ES-I3 (cell line): Measurements from ENCODE around the gene TASP1.
"Not testable (repeated sequence)": the region's sequence is repeated elsewhere in the genome, so short reads cannot be mapped to it uniquely, and the experiment has no call there.

Experiments
- H3K36me3 ChIP-seq: 2 replicates; pipeline ENCODE4 v1.6.1; 2013; ENCODE audit warnings: mild to moderate bottlenecking, low read length, control low read depth, moderate library complexity; ENCODE audit not compliant: insufficient read depth
- H3K4me1 ChIP-seq: 2 replicates; pipeline ENCODE4 v1.6.1; 2013; ENCODE audit warnings: mild to moderate bottlenecking, control low read depth, low read length; ENCODE audit not compliant: insufficient read depth
- H3K9ac ChIP-seq: 2 replicates; pipeline ENCODE4 v1.6.1; 2013; ENCODE audit warnings: low read depth, mild to moderate bottlenecking, low read length, moderate library complexity
- H3K9me3 ChIP-seq: 2 replicates; pipeline ENCODE4 v1.6.1; 2013; ENCODE audit warnings: mild to moderate bottlenecking, low read length, moderate library complexity; ENCODE audit not compliant: control insufficient read depth, insufficient read depth

Gene TASP1

DNA sequence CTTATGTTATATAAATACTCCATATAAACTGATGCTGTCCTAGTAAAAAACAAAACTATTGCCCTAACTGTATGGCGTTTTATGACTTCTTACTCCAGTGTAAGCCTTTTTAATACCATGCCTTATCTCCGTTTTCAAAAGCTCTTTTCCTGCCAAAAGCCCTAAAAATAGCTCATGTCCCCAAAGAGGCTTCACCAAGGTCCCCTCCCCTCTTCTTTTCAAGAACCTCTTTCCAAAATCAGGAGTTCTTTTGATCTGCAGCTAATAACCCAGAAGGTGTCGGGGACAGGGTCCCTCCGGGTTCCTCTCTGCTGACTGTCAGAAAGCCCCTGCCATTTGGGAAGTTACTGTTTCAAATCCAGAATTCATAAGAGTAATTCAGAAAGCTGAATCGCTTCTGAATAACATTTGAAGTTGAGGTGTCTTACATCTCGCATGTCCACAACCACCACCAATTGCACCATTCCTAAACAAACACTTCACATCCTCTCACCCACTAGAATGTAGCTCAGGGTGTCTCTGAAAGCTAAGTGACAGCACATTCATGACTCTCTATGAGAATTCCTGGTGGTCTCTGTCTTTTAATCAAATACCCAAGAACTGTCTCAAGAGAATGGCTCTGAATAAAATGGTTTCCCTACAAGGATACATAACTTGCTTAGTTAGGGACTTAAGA, 13.3 kb downstream of the TASP1 start:
- peaks cover 6% of the 10 kb centered on the region; the same call in 1 of the 2 replicates for H3K36me3 ChIP-seq
- H3K9ac ChIP-seq, result no peak overlapping the region
- no peaks in the 10 kb centered on the region for H3K9me3 ChIP-seq
- peaks cover 22% of the 10 kb centered on the region; the same call in 1 of the 2 replicates for H3K4me1 ChIP-seq

DNA sequence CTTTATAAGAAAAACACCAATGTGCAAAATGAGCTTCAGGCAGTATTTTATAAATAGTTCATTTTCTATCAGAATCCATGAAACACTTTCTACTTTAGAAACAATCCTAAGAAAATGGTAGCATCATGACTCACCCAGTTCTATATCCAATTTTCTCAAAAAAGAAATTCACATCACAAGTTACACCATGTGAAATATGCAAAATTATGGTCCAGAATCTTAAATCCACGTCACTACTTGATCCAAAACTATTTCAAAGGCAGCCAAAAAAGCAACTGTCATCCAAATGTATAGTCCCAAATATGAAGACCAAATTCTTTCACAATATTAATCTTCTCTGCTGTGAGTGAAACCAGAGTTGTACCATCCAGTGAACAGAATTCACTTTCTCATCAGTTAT, 19.3 kb downstream of the TASP1 start:
- not testable (repeated sequence) for H3K4me1 ChIP-seq, H3K9ac ChIP-seq, H3K9me3 ChIP-seq, H3K36me3 ChIP-seq

DNA sequence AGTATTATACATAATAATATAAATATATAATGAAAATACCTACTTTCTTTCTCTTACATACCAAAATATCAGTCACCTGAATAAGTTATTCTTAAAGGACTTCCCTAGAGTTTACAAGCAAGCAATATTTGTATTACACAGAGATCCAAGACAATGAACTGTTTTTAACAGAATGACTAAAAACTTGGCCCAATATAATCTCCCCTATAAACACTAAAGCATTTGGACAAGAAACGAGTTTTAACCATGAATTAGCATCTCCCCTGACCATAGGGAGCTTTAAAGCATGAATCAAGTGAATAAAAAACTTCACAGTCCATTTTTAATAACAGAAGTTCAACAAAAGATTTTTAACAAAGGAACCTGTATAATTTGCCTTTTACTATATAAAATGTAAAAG, 20.3 kb downstream of the TASP1 start:
- H3K4me1 ChIP-seq, H3K36me3 ChIP-seq, H3K9ac ChIP-seq, H3K9me3 ChIP-seq: not testable (repeated sequence)

DNA sequence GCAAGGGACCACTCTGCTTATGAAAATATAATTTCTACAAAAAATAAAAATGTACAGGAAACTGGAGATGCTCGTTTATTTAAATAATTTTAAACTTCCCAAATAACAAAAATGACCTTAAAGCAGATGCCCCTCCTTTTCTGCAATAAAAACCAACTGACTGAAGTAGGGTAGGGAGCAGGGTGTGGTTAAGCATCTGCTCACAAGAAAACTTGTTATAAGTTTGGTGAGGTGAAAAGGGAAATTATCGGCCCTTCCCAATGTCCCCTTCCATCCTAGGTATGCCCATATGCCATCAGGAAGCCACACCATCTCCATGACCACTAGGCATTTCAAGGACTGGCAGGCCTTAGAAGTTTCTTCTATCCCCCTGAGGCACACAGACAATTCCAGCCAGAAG, 21.1 kb downstream of the TASP1 start:
- not testable (repeated sequence) for H3K9ac ChIP-seq, H3K9me3 ChIP-seq, H3K4me1 ChIP-seq, H3K36me3 ChIP-seq

DNA sequence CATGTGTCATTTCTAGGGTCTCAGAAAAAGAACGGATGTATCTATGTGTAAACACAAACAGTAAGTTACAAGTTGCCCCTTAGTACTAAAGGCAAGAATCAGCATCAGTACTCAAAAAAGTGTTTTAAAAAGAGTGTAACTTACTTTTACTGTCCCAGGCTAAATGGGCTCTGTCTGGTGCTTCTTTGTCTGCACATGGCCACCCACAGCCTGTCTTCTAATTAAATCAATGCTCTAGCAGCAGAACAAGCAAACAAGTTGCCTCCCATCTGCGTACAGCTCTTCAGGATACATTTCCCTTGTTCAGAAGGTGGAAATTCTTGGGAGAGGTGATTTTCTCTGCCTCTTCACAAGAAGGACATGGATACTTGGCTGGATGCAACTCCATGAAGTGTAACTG, 22.0 kb downstream of the TASP1 start:
- not testable (repeated sequence) for H3K9me3 ChIP-seq, H3K36me3 ChIP-seq, H3K4me1 ChIP-seq, H3K9ac ChIP-seq

DNA sequence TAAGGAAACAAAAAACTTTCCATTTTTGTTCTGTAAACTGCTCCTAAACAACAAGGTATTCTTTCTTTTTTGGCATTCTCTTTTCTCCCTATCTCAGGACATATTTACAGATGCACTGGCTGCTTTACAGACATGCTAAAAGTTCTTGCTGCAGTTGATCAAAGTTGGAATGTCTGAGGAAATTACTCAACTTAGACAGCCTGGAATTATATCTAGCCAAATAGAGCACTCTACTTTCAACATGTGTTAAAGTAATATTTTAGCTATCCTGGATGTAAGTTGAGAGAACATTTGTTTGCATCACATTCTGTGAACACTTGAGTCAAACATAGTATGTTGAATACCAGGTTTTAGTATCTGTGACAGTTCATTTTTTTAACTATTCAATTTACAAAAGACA, 24.8 kb downstream of the TASP1 start:
- Histone ChIP-seq H3K9ac (no peak overlapping the region), H3K36me3 (no peaks in the 10 kb centered on the region), H3K9me3 (no peaks in the 10 kb centered on the region), H3K4me1 (no peaks in the 10 kb centered on the region)

DNA sequence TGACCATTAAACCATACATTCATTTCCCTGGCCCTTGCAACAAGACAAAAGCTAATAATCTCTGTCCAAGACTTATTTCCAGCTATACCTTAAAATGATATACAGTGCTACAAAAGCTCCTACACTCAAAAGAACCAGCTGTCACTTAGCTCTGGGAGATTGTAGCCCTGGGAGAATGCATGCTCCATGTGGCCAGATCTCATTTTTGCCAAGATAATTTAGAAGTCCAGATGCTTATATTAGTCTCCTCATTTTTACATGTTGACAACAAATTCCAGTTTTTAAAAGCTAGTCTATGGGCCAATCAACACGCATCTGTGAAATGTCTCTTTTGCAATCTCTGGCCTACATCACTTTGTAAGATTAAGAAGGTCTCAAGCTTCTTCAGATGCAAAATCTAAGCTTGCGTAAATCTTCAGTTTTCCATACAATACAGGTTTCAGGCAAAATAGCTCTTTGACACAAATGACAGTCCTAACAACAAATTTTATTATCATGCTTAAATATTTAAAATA, 27.1 kb downstream of the TASP1 start:
- Histone ChIP-seq H3K9ac (no peak overlapping the region), H3K9me3 (no peaks in the 10 kb centered on the region), H3K4me1 (no peaks in the 10 kb centered on the region), H3K36me3 (no peaks in the 10 kb centered on the region)

DNA sequence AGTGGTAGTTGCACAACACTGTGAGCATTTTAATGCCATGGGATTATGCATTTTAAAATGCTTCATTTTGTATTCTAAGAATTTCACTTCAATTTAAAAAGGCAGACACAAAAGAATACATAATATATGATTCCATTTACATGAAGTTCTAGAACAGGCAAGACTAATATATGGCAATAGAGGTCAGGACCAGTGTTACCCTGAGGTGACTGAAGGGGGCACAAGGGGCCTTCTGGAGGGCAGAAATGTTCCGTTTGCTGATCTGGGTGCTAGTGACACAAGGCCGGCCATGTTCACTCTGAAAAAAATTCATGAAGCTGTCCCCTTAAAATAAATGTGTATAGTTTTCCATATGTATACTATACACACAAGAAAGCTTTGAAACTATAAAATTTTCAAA, 28.5 kb downstream of the TASP1 start:
- Histone ChIP-seq H3K9me3 (no peaks in the 10 kb centered on the region), H3K36me3 (no peaks in the 10 kb centered on the region), H3K4me1 (no peaks in the 10 kb centered on the region), H3K9ac (no peak overlapping the region)

DNA sequence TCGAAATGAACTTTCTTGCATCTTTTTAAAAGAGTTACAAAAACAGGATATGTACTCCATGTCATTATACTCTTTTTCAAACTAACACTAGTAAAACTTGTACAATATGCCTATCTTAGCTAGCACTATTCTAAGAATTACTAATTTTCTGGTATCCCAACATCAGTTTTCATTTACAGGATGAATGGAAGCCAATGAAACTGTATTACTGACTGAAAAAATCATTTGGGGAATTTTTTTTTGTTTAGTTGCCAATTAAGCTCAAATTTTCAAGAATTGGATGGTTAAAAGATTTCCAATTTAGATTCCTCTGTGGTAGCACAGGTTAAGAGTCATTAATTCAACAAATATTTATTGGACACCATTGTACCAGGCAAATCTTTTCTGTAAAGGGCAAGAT, 30.7 kb downstream of the TASP1 start:
- no peak overlapping the region for H3K9ac ChIP-seq
- H3K9me3 ChIP-seq, result no peaks in the 10 kb centered on the region
- no peaks in the 10 kb centered on the region for H3K4me1 ChIP-seq
- no peaks in the 10 kb centered on the region for H3K36me3 ChIP-seq

DNA sequence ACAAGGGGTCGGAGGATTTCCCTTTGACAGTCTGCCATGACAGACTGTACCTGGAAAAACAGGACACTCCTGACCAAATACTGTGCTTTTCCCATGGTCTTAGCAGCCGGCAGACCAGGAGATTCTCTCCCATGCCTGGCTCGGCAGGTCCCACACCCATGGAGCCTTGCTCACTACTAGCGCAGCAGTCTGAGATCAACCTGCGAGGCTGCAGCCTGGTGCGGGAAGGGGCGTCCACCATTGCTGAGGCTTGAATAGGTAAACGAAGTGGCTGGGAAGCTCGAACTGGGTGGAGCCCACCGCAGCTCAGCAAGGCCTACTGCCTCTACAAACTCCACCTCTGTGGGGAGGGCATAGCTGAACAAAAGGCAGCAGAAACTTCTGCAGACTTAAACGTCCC, 45.3 kb downstream of the TASP1 start:
- H3K4me1 ChIP-seq, H3K36me3 ChIP-seq, H3K9ac ChIP-seq: not testable (repeated sequence)

DNA sequence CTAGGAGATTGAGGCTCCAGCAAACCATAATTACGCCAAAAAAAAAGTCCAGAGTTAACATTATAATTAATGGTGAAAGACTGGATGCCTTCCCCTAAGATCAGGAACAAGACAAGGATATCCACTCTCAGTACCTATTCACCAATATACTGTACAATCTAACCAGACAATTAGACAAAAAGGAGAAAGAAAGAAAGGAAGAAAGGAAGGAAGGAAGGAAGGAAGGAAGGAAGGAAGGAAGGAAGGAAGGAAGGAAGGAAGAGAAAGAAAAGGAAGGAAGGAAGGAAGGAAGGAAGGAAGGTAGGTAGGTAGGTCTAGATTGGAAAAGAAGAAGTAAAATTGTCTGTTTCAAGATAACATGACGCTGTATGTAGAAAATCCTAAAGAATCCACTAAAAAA, 50.7 kb downstream of the TASP1 start:
- Histone ChIP-seq H3K4me1 (no peaks in the 10 kb centered on the region), H3K9ac (no peak overlapping the region), H3K36me3 (no peaks in the 10 kb centered on the region), H3K9me3 (no peaks in the 10 kb centered on the region; the same call in 1 of the 2 replicates)

More for the DNA sequence above, 45.3 kb downstream of the TASP1 start:
- not testable (repeated sequence) for H3K9me3 ChIP-seq

DNA sequence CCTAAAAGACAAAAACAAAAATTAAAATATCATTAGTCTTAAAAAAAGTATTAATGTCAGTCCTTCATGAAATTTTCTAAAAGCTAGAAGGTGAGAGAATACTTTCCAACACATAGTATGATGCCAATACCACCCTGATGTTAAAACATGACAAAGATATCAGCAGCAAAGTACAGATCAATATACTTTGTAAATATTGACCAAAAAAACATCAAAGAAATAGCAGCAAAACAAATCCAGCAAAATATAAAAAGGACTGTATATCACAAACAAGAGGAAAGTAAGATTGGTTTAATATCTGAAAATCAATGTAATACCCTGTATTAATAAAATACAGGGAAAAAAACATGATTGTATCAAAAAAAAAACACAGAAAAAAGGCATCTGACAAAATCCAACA, 51.4 kb downstream of the TASP1 start:
- Histone ChIP-seq H3K9me3 (no peaks in the 10 kb centered on the region; the same call in 1 of the 2 replicates), H3K4me1 (no peaks in the 10 kb centered on the region), H3K9ac (no peak overlapping the region)

DNA sequence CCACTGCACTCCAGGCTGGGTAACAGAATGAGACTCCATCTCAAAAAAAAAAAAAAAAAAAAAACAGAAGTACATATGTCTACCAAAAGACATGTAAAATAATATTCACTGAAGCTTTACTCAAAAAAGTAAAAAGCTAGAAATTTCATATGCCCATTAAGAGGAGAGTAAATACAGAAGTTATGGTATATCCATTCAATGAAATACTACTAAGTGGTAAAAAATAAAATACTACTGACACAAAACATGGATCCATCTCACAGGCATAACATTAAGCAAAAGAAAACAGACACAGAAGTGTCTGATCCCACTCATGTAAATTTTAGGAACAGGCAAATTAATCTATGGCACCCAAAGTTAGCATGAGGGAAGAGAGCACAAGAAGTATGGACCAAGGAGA, 52.6 kb downstream of the TASP1 start:
- Histone ChIP-seq H3K9ac (no peak overlapping the region), H3K36me3 (no peaks in the 10 kb centered on the region; the same call in 1 of the 2 replicates), H3K9me3 (no peaks in the 10 kb centered on the region; the same call in 1 of the 2 replicates), H3K4me1 (no peaks in the 10 kb centered on the region)

More for the DNA sequence above, 51.4 kb downstream of the TASP1 start:
- H3K36me3 ChIP-seq, result no peaks in the 10 kb centered on the region; the same call in 1 of the 2 replicates

DNA sequence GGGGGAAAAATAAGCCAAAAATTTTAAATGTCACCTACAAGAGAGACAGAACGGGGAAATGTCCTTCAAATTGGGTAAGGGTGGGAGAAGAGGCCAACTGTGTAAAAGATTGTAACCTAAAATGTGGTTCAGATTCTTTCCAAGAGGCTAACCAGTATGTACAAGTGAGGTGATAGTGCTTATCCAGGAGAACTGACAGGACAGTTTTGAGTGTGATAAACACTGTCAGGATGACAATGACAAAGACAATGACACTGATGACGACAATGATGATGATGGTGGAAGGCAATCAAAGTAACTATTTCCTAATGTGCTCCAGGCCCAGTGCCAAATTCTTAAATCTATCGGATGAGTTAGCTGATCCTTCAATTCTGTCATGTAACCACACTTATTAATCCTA, 57.3 kb downstream of the TASP1 start:
- H3K4me1 ChIP-seq, result no peaks in the 10 kb centered on the region
- no peaks in the 10 kb centered on the region for H3K9me3 ChIP-seq
- no peaks in the 10 kb centered on the region; the same call in 1 of the 2 replicates for H3K36me3 ChIP-seq
- H3K9ac ChIP-seq, result no peak overlapping the region

DNA sequence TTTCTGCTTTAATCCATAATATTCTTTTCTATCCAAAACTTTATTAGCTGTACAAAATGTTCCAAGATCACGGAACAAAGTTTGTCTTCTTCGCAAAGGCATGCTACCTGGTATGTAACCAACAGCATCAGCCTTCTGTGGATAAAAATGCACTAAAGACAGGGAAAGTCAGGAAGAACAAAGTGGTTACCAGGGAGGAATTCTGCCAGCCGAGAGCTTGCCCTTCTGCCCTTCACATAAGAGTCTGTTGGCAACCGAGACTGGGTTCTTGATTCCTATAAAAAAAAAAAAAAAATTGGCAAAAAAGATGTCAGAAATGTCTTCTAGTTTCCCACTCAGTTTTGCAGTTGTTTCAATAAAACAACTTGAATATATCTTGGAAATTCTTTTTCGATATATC, 58.0 kb downstream of the TASP1 start:
- H3K9me3 ChIP-seq, result 0 out of 2 replicates have a peak, but pooled peaks cover under 1% of the 10 kb centered on the region
- H3K36me3 ChIP-seq, result no peaks in the 10 kb centered on the region; the same call in 1 of the 2 replicates
- no peak overlapping the region for H3K9ac ChIP-seq
- no peaks in the 10 kb centered on the region for H3K4me1 ChIP-seq
